OCI-LY7 (cell line): ENCODE data around the gene NSD1.

Experiments used
- CTCF ChIP-seq: fragments of 200-600 bp; sonication (generic); conservative IDR thresholded peaks from 2 replicates; pipeline ENCODE4 v1.5.1; 2014; ENCODE audit warnings: mild to moderate bottlenecking, antibody characterized with exemption, low read length, moderate library complexity, mixed read lengths
- EZH2phosphoT487 ChIP-seq: fragments of 200-600 bp; sonication (generic); IDR thresholded peaks from 2 replicates; pipeline ENCODE4 v1.6.1; 2018; ENCODE audit warnings: low read depth, borderline replicate concordance, mild to moderate bottlenecking, mixed run types, antibody characterized with exemption, low read length, moderate library complexity, mixed read lengths

GRCh38 chr5:177084175-177084574 lies 49.4 kb upstream of the NSD1 start:
- TF ChIP-seq CTCF: no peak
- no peak for TF ChIP-seq EZH2phosphoT487
